ENCODE measurements around the gene ZMYND8. TPM values are rescaled to one million over a fixed set of nuclear protein-coding genes. Genes with fewer than 3 reads are reported as not detected.

Gene ZMYND8
- polyA plus RNA-seq, 3 donors: 39.6 to 42.8 (median 41.2) TPM

Other genes starting within 250 kb of the ZMYND8 start
- gene NCOA3, start 145.2 kb upstream of the ZMYND8 start, polyA plus RNA-seq (ENCODE audit: insufficient read length in 3 of 3): 10 to 100 TPM; 34.2 to 36.6 (median 35.3) TPM

All from right renal cortex interstitium (tissue), 3 donors.